K562 (cell line): ENCODE results near the gene SETD3. TPM values are rescaled to one million over a fixed set of nuclear protein-coding genes. Genes with fewer than 3 reads are reported as not detected.

Experiments
- ARID1B ChIP-seq: fragments of 450-650 bp; IDR thresholded peaks from 2 replicates; pipeline ENCODE4 v1.6.1; 2016; ENCODE audit warnings: antibody characterized with exemption, mild to moderate bottlenecking, inconsistent platforms
- BMI1 ChIP-seq: fragments of 150-350 bp; IDR thresholded peaks from 2 replicates; pipeline ENCODE4 v1.6.1; 2014; ENCODE audit warnings: low read length
- CBFA2T2 ChIP-seq: fragments of 450-650 bp; conservative IDR thresholded peaks from 2 replicates; pipeline ENCODE4 v1.6.1; 2017; ENCODE audit warnings: mild to moderate bottlenecking
- DPF2 ChIP-seq: fragments of 450-650 bp; IDR thresholded peaks from 2 replicates; pipeline ENCODE4 v1.6.1; 2016
- FOXA1 ChIP-seq: fragments of 450-650 bp; IDR thresholded peaks from 2 replicates; pipeline ENCODE4 v1.6.1; 2016; ENCODE audit warnings: mild to moderate bottlenecking, borderline replicate concordance
- HLTF ChIP-seq: fragments of 450-650 bp; IDR thresholded peaks from 2 replicates; pipeline ENCODE4 v1.6.1; 2016
- HMBOX1 ChIP-seq: sonication (generic); IDR thresholded peaks from 2 replicates; pipeline ENCODE4 v1.6.1; 2016
- IRF9 ChIP-seq: fragments of 450-650 bp; IDR thresholded peaks from 2 replicates; pipeline ENCODE4 v1.6.1; 2016; ENCODE audit warnings: missing biosample characterization, missing genetic modification characterization
- KDM4B ChIP-seq, 2 experiments: fragments of 450-650 bp in 1 of 2; sonication (generic) in 1 of 2; IDR thresholded peaks; 2 replicates each; pipeline ENCODE4 v1.6.1; 2016 to 2017; ENCODE audit warnings: borderline replicate concordance in 2 of 2, antibody characterized with exemption in 1 of 2, low read depth in 1 of 2, mild to moderate bottlenecking in 1 of 2
- KLF16 ChIP-seq: IDR thresholded peaks from 2 replicates; pipeline ENCODE4 v1.6.1; 2016; ENCODE audit warnings: antibody characterized with exemption
- NONO ChIP-seq, 2 experiments: fragments of 200-400 bp in 1 of 2; fragments of 450-650 bp in 1 of 2; formaldehyde crosslinking in 1 of 2; IDR thresholded peaks; 2 replicates each; pipeline ENCODE4 v1.6.1; 2017; ENCODE audit warnings: low read depth in 2 of 2, mild to moderate bottlenecking in 2 of 2, moderate library complexity in 2 of 2, low read length in 1 of 2
- PHB2 ChIP-seq: fragments of 450-650 bp; IDR thresholded peaks from 2 replicates; pipeline ENCODE4 v1.6.1; 2017; ENCODE audit warnings: low read depth
- RBM17 ChIP-seq: fragments of 200-400 bp; formaldehyde crosslinking; IDR thresholded peaks from 2 replicates; pipeline ENCODE4 v1.6.1; 2017; ENCODE audit warnings: low read depth, mild to moderate bottlenecking, low read length, borderline replicate concordance
- RCOR1 ChIP-seq, 2 experiments: IDR thresholded peaks; 2 replicates each; pipeline ENCODE4 v1.6.1; 2012; ENCODE audit warnings: low read depth in 2 of 2, low read length in 2 of 2, borderline replicate concordance in 1 of 2, improper control_type of control experiment in 1 of 2
- RUNX1 ChIP-seq: sonication (generic); IDR thresholded peaks from 2 replicates; pipeline ENCODE4 v1.6.1; 2016; ENCODE audit warnings: antibody characterized with exemption, low read depth
- STAT5B ChIP-seq: fragments of 250-450 bp; sonication (Bioruptor Pico); IDR thresholded peaks from 2 replicates; pipeline ENCODE4 v1.8.0; 2021; ENCODE audit warnings: mild to moderate bottlenecking, inconsistent platforms
- SUPT5H ChIP-seq: fragments of 450-650 bp; IDR thresholded peaks from 2 replicates; pipeline ENCODE4 v1.6.1; 2016
- ZBTB40 ChIP-seq, 2 experiments: fragments of 450-650 bp in 1 of 2; sonication (generic) in 1 of 2; formaldehyde crosslinking in 1 of 2; IDR thresholded peaks; 2 replicates each; pipeline versions ENCODE4 v1.7.1 to v1.9.0; 2016 to 2022; ENCODE audit warnings: inconsistent platforms in 1 of 2, mild to moderate bottlenecking in 1 of 2, missing genetic modification reagents in 1 of 2
- ZKSCAN1 ChIP-seq: fragments of 150-350 bp; IDR thresholded peaks from 2 replicates; pipeline ENCODE4 v1.6.1; 2016; ENCODE audit warnings: low read depth, low read length
- ZNF778 ChIP-seq: fragments of 450-650 bp; formaldehyde crosslinking; IDR thresholded peaks from 2 replicates; pipeline ENCODE4 v1.4.0; 2020; ENCODE audit warnings: mild to moderate bottlenecking, moderate library complexity
- polyA plus RNA-seq, 8 experiments: library from polyadenylated mRNA; depleted of rRNA in 4 of 8; stranded (reverse) in 5 of 8; unstranded in 3 of 8; fragments of >200 nt; fragmentation: Nextera tagmentation in 2 of 8; fragmentation: Illumina TruSeq in 1 of 8; extraction: Ambion mirVana in 2 of 8; extraction: Trizol in 1 of 8; gene quantifications; 2 replicates each; pipeline versions ENCODE4 v1.2.1 to v1.2.3, GENCODE V29; 2011 to 2014; ENCODE audit warnings: inconsistent platforms in 1 of 8, missing spikeins in 1 of 8
- total RNA-seq, 7 experiments: library from RNA; depleted of rRNA in 6 of 7; stranded (reverse); fragments of >200 nt in 6 of 7; fragmentation: Illumina TruSeq in 2 of 7; extraction: Trizol in 2 of 7; gene quantifications; 2 replicates each; pipeline versions ENCODE4 v1.2.1 to v1.2.3, GENCODE V29; 2011 to 2021; ENCODE audit warnings: low replicate concordance in 1 of 7

The SETD3 gene
- total and polyA plus RNA-seq, 9 of the 15 experiments (the other 6 are each of a cell fraction or from before 2014, with no cell fraction given) = 8.5 to 35.9 (median 26.5) TPM

GRCh38 chr14:99460793-99461192, 19.9 kb downstream of the SETD3 start (continued):
- TF ChIP-seq KLF16 = 0 out of 2 replicates have a peak, but pooled peaks have one; percentile 17
- no peak for TF ChIP-seq IRF9 (tag)
- 0 out of 2 replicates have a peak, but pooled peaks have one; percentile 26 for TF ChIP-seq DPF2
- TF ChIP-seq NONO (IDR thresholded peaks at IDR 0.05; ENCODE audit: low read depth in 2 of 2, low read length in 1 of 2) = no peak
- TF ChIP-seq ZKSCAN1 = 0 out of 2 replicates have a peak, but pooled peaks have one; percentile 26
- no peak for TF ChIP-seq HLTF
- TF ChIP-seq ARID1B = peak; percentile 58; the same call in 1 of the 2 replicates
- TF ChIP-seq SUPT5H = no peak
- no peak for TF ChIP-seq PHB2
- TF ChIP-seq STAT5B (CRISPR knock-in tag) = no peak
- no peak for TF ChIP-seq RBM17
- no peak for TF ChIP-seq ZBTB40 (IDR thresholded peaks at IDR 0.05)
- no peak for TF ChIP-seq ZBTB40 (CRISPR knock-in tag; IDR thresholded peaks at IDR 0.05)
- no peak for TF ChIP-seq BMI1
- no peak for TF ChIP-seq KDM4B (IDR thresholded peaks at IDR 0.05; ENCODE audit: borderline replicate concordance in 2 of 2, low read depth in 1 of 2)
- TF ChIP-seq FOXA1 = no peak
- TF ChIP-seq CBFA2T2 = no peak
- TF ChIP-seq RUNX1 = no peak
- no peak for TF ChIP-seq ZNF778 (CRISPR knock-in tag)
- peak; percentile 88 for TF ChIP-seq HMBOX1
- TF ChIP-seq RCOR1 (IDR thresholded peaks at IDR 0.05; ENCODE audit: borderline replicate concordance in 1 of 2, low read depth in 2 of 2, low read length in 2 of 2) = peak in 1 of 2 experiments; percentile 75; a peak in 1 of 4 replicates
